GM19463 (cell line): ENCODE data around the gene PPA1.
A peak's percentile ranks its signal among the peaks of the same experiment; 100 is the strongest.
"Not testable (repeated sequence)": the region's sequence is repeated elsewhere in the genome, so short reads cannot be mapped to it uniquely, and the experiment has no call there.

ENCODE experiments used
- ATAC-seq: cut with Tn5 transposase; IDR thresholded peaks from one replicate; pipeline ENCODE4 v1.9.1; 2021; ENCODE audit warnings: mild to moderate bottlenecking, moderate library complexity; ENCODE audit not compliant: unreplicated experiment

Gene PPA1

GRCh38 chr10:70233109-70233938, at the start of gene PPA1:
Gene PPA1, minus strand, starts transcription at chr10:70233429. Its CDS starts 102 bp downstream, at chr10:70233327.
- peak; percentile 91 for ATAC-seq

GRCh38 chr10:70281609-70282008, 48.4 kb upstream of the PPA1 start:
- no peak for ATAC-seq

GRCh38 chr10:70280099-70280498, 46.9 kb upstream of the PPA1 start:
- no peak for ATAC-seq

GRCh38 chr10:70277396-70278030, 44.3 kb upstream of the PPA1 start:
- no peak for ATAC-seq

GRCh38 chr10:70274643-70275042, 41.4 kb upstream of the PPA1 start:
- no peak for ATAC-seq

- peak; percentile 46 for ATAC-seq
Observed at GRCh38 chr10:70272925-70273316, 39.7 kb upstream of the PPA1 start.

GRCh38 chr10:70271996-70272924, 39.0 kb upstream of the PPA1 start:
- ATAC-seq: no peak

GRCh38 chr10:70270952-70271351, 37.7 kb upstream of the PPA1 start:
- ATAC-seq: no peak

- no peak for ATAC-seq
Observed at GRCh38 chr10:70269741-70270140, 36.5 kb upstream of the PPA1 start.

GRCh38 chr10:70268376-70268775, 35.1 kb upstream of the PPA1 start:
- no peak for ATAC-seq

- no peak for ATAC-seq
Observed at GRCh38 chr10:70267161-70267933, 34.1 kb upstream of the PPA1 start.

GRCh38 chr10:70266701-70267100, 33.5 kb upstream of the PPA1 start:
- ATAC-seq: no peak

GRCh38 chr10:70266056-70266455, 32.8 kb upstream of the PPA1 start:
- ATAC-seq: no peak

GRCh38 chr10:70265032-70265689, 31.9 kb upstream of the PPA1 start:
- ATAC-seq: no peak

GRCh38 chr10:70260734-70261133, 27.5 kb upstream of the PPA1 start:
- no peak for ATAC-seq

- no peak for ATAC-seq
Observed at GRCh38 chr10:70260259-70260658, 27.0 kb upstream of the PPA1 start.

- ATAC-seq: no peak
Observed at GRCh38 chr10:70258216-70258615, 25.0 kb upstream of the PPA1 start.

- ATAC-seq: not testable (repeated sequence)
Observed at GRCh38 chr10:70257816-70258215, 24.6 kb upstream of the PPA1 start.

- no peak for ATAC-seq
Observed at GRCh38 chr10:70256463-70256862, 23.2 kb upstream of the PPA1 start.
